H1 (cell line): Measurements from ENCODE around the gene UBE2D3.

ENCODE experiments used
- GABPA ChIP-seq: IDR thresholded peaks from 2 replicates; pipeline ENCODE4 v1.6.1; 2011; ENCODE audit warnings: mild to moderate bottlenecking, low read length, moderate library complexity, borderline replicate concordance; ENCODE audit not compliant: insufficient read depth
- KDM1A ChIP-seq: fragments of 200-600, 300-600 bp; sonication (generic); IDR thresholded peaks from 2 replicates; pipeline ENCODE4 v1.7.1; 2016; ENCODE audit warnings: mild to moderate bottlenecking, low read length, borderline replicate concordance
- SP1 ChIP-seq: IDR thresholded peaks from 2 replicates; pipeline ENCODE4 v1.6.1; 2011; ENCODE audit warnings: low read depth, low read length
- TCF12 ChIP-seq: IDR thresholded peaks from 2 replicates; pipeline ENCODE4 v1.6.1; 2011; ENCODE audit warnings: low read depth, mild to moderate bottlenecking, low read length
- TF ChIP-seq, protein P1 (sequence below), 3 experiments: IDR thresholded peaks; 1 replicate in 2 of 3; 2 replicates in 1 of 3; pipeline versions ENCODE4 v1.5.1 to v1.6.1; 2011; ENCODE audit warnings: low read length in 3 of 3, mild to moderate bottlenecking in 3 of 3, inconsistent platforms in 2 of 3, low read depth in 1 of 3, moderate library complexity in 1 of 3; ENCODE audit not compliant: insufficient read depth in 1 of 3; ENCODE audit errors: control extremely low read depth in 1 of 3

DNA sequence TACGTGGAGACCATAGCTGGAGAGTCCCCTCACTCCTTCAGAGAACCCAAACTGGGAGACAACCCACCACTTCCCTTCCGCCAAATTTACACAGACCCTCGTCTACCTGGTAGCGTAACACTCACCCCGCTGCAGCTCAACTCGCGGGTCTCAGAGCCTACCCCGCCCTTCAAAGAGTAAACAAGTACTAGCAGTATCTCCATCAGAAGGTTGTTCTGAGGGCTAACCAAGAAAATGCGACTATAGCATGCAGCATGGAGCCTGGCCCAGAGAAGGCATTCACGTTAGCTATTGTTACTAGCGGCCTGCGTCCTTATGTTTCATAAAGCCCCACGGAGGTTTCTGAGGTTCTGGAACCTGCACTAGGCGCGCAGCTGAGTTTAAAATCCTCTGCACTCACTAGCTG is 66.1 kb downstream of the UBE2D3 start:
- no peak for TF ChIP-seq KDM1A
- TF ChIP-seq, protein P1, sequence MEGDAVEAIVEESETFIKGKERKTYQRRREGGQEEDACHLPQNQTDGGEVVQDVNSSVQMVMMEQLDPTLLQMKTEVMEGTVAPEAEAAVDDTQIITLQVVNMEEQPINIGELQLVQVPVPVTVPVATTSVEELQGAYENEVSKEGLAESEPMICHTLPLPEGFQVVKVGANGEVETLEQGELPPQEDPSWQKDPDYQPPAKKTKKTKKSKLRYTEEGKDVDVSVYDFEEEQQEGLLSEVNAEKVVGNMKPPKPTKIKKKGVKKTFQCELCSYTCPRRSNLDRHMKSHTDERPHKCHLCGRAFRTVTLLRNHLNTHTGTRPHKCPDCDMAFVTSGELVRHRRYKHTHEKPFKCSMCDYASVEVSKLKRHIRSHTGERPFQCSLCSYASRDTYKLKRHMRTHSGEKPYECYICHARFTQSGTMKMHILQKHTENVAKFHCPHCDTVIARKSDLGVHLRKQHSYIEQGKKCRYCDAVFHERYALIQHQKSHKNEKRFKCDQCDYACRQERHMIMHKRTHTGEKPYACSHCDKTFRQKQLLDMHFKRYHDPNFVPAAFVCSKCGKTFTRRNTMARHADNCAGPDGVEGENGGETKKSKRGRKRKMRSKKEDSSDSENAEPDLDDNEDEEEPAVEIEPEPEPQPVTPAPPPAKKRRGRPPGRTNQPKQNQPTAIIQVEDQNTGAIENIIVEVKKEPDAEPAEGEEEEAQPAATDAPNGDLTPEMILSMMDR (IDR thresholded peaks at IDR 0.05; ENCODE audit: control extremely low read depth in 1 of 3, insufficient read depth in 1 of 3, low read depth in 1 of 3, low read length in 3 of 3) = no peak
- no peak for TF ChIP-seq SP1
- no peak for TF ChIP-seq TCF12
- no peak for TF ChIP-seq GABPA
